ENCODE results near the gene TIGD4.
A peak's percentile ranks its signal among the peaks of the same experiment; 100 is the strongest.

TIGD4 gene

DNA sequence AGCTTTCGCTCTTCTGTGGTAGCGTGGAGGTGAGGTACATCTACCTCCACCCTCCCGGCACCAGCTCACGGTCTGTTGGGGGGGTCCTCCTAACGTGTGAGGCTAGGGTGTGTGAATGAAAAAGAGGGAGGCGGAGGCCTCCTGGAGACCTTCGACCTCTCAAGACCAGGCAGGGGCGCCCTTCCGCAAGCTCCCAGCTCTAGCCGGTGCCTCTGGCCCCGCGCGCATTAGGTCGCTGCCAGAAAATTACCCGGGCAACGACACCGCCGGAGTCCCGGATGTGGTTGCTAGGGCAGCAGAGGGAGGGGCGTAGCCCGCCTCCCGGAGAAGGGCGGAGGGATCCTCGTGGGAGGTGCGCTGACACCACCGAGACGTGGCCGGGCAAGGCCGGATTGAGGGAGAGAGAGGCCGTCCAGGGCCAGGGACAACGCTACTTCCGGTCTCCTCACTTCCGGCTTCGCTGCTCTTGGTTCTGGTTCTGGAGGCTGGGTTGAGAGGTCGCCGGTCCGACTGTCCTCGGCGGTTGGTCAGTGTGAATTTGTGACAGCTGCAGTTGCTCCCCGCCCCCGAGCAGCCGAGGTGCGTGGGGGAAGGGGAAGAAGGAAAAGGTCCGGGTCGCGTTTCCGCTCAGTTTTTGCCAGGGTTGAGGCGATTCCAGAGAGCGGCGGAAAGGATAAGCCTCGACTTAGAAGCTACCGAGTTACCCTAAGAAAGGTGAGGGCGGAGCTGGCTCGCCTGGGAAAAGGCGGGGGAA is at the start of gene TIGD4, which contains the start of gene ARFIP1:
TSS of gene TIGD4 (minus strand) at position 218 of the 754 bp plus-strand sequence. CDS start 8,726 bp downstream, outside the sequence.
TSS of gene ARFIP1 (plus strand) at position 442 of the 754 bp plus-strand sequence. CDS start 49,680 bp downstream, outside the sequence.
- DNase-seq: peak; percentile 95

DNA sequence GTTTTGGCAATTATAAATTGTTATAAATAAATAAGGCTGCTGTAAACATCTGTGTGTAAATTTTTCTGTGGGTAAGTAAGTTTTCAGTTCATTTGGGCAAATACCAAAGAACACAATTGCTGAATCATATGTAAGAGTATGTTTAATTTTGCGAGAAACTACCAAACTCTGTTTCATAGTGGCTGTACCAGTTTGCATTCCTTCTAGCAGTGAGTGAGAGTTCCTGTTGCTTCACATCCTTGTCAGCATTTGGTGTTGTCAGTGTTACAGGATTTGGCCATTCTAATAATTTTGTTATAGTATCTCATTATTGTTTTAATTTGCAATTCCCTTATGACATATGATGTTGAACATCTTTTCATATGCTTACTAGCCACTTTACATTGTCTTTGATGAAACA is 48.6 kb upstream of the TIGD4 start:
- no peak for DNase-seq

DNA sequence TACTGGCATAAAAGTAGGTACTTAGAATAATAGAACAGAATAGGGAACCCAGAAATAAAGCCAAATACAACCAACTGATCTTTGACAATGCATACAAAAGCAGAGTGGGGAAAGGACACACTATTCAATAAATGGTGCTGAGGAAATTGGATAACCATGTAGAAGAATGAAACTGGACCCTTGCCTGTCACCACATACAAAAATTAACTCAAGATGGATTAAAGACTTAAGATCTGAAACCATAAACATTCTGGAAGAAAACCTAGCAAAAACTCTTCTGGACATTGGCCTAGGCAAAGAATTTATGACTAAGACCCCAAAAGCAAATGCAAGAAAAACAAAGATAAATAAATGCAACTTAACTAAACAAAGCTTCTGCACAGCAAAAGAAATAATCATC is 45.8 kb upstream of the TIGD4 start:
- DNase-seq: no peak

DNA sequence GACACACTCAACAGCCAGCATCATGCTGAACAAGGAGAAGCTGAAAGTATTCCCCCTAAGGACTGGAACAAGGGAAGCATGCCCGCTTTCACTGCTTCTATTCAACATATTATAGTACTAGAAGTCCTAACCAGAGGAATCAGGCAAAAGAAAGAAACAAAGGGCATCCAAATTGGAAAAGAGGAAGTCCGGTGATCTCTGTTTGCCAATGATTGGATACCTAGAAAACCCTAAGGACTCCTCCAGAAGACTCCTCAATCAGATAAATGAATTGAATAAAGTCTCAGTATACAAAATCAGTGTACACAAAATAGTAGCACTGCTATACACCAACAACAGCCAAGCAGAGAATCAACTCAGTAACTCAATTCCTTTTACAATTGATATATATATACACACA is 45.0 kb upstream of the TIGD4 start:
- DNase-seq: no peak

DNA sequence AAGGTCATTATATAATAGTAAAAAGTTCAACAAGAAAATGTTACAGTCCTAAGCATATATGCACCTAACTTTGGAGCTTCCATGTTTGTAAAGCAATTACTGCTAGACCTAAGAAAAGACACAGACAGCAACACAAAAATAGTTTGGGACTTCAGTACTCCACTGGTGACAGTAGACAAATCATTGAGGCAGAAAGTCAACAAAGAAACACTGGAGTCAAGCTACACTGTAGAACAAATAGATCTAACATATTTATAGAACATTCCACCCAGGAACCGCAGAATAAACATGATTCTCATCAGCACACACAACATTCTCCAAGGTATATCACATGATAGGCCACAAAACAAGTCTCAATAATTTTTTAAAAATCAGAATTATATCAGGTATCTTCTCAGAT is 42.8 kb upstream of the TIGD4 start:
- DNase-seq: no peak

DNA sequence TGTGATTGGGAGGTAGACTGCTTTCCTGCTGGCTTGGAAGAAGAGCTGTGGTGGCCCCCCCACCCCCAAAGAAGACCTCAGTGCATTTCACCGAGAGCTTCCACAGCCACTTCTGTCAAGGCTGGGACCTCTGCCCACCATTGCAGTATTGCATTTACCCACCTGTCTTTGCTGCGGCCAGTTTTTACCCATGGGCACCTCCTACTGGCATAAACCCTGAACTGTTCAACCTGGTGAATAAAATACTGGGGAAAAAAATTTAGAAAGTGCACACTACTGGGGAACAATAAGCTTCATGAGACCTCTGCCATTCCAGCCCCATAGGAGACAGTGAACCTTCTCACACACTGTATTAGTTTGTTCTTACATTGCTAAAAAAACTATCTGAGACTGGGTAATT is 40.5 kb upstream of the TIGD4 start:
- no peak for DNase-seq

DNA sequence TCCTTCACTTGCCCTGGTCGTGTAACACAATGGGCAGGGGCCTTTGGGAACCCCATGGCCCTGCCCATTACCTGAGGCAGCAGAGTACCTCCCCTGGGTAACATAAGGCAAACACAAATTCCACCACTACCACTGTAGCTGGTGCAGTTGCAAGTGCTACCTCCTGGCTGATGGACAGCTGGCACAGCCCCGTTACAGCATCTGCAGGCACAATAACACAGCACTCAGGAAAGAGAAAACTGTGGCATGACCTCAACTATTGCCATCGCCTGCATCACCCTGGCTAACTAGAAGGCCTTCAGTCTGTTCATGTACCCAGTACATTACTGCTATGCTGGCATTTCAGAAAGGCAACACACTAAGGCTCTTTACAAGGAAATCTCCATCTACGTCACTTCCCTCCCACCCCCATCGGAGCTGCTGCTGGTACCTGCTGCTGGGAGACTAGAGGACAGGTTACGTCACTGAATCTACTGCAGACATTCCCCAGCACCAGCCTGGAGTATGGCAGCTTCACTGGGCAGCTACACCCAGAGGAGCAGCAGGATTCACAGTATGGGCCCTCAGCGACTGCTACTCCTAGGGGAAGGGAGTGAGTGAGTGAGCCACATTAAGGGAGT is 39.6 kb upstream of the TIGD4 start:
- no peak for DNase-seq

DNA sequence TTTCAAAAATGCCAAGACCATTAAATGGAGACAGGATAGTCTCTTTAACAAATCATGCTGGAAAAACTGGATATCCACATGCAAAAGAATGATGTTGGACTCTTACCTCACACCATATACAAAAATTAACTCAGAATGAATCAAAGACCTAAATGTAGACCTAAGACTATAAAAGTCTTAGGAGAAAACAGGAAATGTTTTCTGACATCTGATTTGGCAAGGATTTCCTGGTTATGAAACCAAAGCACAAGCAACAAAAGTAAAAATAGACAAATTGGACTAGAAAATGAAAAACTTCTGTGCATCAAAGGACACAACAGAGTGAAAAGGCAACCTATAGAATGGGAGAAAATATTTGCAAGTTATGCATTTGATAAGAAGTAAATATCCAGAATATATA is 37.8 kb upstream of the TIGD4 start:
- DNase-seq: no peak

DNA sequence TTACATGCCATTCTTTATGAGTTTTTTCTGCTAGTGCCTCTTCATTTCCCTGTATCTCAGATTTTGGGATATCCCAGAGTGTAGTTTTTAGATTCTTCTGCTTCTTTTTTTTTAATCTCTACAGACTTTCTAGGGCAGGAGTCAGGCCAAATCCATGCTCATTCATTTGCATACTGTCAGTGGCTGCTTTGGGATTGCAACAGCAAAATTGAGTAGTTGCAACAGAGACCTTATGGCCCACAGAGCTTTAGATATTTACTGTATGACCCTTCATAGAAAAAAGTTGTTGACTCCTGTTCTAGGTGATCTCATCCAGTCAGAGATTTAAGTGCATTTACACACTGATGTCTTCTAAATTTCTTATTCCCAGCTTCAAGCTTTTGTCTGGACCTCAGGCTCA is 35.5 kb upstream of the TIGD4 start:
- DNase-seq: no peak

DNA sequence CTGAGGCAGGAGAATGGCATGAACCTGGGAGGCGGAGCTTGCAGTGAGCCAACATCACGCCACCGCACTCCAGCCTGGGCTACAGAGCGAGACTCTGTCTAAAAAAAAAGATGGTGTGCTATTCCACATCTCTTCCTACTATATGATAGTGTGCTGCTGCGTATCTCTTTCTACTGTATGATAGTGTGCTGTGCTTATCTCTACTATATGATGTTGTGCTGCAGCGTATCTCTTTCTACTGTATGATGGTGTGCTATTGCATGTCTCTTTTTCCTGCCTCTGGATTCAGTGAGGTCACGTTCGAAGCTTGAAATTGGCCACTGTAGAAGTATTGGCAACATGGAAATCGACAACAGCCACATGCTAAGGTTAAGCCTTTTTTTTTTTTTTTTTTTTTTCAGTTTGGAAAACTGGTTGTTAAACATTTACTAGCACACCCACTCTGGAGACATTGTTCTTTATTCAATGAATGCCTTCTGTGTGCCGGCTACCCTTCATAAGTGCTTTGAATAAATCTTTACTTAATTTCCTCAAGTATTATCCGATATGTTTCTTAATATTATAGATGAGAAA is 31.3 kb upstream of the TIGD4 start:
- DNase-seq: no peak

DNA sequence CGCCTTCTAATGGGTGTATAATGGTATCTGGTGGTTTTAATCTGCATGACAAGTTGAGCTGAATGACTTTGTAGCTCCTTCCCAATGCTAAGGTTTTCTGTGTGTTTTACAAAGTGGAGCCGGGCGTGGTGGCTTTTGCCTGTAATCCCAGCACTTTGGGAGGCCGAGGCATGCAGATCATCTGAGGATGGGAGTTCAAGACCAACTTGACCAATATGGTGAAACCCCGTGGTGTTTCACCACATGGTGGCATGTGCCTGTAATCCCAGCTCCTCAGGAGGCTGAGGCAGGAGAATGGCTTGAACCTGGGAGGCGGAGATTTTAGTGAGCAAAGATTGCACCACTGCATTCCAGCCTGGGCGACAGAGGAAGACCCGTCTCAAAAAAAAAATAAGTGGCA is 29.1 kb upstream of the TIGD4 start:
- DNase-seq: no peak

DNA sequence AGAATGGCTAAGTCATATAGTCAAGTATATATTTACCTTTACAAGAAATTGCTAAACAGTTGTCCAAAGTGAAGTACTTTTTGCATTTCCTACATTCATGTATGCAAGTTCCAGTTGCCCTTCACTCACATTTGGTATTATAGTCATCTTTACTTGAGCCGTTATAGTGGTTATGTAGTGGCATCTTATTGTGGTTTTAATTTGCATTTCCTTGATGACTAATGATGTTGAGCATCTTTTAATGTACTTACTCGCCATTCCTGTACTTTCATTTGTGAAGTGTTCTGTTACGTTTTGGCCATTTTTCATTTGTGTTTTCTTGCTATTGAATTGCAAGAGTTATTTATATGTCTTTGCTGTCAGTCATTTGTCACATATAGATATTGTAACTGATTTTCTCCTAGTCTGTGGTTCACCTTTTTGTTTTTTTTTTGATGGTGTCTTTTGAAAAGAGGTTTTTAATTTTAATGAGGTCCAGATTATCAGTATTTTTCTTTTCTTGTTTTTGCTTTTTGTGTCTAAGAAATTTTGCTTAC is 27.8 kb upstream of the TIGD4 start:
- DNase-seq: peak; percentile 29

DNA sequence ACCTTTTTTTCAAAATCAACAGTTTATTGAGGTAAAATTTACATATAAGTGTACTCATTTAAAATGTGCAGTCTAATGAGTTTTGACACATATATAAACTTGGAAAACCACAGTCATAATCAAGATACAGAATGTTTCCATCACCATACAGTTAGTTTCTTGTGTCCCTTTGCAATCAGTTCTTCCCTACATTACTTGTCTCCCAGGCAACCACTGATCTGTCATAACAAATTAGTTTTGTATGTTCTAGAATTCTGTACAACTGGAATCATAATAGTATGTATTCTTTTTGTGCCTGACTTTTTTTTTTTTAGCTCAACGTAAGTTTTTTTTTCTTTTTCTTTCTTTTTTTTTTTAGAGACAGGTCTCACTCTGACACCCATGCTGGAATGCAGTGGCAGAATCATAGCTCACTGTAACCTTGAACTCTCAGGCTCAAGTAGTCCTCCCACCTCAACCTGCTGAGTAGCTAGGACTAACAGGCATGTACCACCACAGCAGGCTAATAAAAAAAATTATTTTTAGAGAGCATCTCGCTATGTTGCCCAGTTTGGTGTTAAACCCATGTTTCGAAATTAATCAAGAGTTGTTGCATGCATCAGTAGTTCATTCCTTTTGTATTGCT is 27.1 kb upstream of the TIGD4 start:
- DNase-seq: no peak

DNA sequence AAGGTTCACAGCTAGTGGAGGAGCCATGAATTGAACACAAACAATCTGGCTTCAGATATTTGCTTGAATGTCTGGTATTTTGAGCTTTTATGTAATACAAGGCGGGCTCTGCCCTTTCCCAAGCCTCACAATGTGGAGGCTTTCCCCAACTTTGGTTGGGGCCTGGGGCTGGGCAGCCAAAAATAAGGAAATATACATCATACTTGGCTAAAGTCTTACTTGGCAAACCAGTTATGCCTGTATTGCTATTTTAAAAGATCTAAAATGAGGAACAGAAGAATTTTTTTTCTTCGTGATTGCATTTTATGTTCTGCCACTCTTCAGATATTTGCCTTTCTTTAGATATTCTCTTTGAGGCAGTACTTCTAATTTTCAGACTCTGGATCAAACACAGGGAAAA is 26.3 kb upstream of the TIGD4 start:
- no peak for DNase-seq

DNA sequence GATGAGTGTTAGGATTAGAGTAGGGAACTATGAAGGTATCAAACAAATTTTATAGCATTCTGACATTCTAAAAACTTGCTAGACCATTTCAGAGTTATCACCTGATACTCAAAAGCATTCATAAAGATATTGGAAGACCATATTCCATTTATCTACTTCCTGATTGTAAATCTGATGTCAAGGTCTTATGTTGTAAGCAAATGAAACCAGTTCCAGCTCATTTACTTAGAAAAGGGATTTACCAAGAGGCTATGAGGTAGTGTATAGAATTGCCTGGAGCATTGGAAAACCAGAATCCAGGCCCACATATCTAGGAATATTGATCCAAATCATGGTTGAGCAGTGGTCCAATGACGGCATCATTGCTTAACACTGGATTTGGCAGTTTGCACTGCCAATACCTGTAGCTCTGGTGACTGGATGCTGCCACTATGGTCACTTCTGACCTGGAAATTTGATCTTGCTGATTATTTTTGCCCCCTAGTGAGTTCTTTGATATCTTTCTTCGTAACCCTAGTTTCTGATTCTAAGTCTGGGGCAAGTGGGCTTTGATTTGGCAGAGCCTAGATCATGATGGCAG is 25.6 kb upstream of the TIGD4 start:
- DNase-seq: no peak

DNA sequence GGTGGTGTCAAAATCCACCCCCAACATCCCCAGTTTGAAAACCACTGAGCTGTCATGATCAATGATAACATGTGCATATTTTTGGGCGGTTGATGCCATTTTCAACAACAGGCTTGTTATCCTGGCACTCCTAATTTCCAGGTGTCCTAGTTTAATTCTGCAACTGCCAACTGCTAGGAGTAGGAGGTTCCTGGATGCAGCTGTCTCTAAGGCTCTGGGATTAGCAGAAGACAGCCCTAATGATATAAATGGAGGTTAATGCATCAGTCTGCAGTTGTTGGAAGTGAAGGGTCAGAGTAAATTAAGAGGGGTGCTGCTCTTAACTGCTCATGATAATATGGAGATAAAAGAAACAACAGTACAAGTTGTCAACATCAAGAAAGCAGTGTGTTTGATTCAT is 24.0 kb upstream of the TIGD4 start:
- DNase-seq: no peak

DNA sequence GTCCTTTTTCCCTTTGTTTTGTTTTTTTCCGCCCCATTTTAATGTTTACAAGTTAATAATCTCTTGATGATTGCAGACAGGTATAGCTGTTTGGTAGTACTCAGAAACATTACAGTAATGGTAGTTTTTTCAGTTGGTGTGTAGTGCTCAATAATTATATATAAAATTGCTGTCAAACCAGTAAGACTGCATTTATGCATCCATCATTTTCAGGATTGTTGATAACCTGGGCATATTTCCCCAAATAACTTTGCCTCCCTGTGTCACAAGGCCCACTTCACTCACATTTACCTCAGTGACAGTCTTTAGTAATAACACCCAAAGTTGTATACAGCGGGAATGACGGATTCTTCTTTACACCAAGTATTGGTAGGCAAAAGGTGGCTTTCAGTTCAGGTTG is 16.4 kb upstream of the TIGD4 start:
- no peak for DNase-seq

DNA sequence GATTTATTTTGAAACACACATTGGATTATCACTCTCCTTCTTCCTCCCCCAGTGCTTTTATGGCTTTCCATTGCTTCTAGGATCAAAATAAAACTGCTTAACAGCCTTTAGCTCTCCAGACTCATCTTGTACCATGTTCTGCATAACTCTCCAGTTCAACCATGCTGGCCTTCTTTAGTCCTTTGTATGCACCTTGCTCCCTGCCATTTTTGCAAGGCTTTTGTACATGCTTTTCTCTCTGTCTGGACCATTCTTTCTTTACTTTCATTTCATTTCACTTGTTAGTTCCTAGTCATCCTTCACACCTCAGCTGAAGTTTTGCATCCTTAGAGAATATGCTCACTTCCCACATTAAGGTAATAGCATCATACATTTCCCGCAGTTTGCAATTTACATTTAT is 7.1 kb upstream of the TIGD4 start:
- no peak for DNase-seq

DNA sequence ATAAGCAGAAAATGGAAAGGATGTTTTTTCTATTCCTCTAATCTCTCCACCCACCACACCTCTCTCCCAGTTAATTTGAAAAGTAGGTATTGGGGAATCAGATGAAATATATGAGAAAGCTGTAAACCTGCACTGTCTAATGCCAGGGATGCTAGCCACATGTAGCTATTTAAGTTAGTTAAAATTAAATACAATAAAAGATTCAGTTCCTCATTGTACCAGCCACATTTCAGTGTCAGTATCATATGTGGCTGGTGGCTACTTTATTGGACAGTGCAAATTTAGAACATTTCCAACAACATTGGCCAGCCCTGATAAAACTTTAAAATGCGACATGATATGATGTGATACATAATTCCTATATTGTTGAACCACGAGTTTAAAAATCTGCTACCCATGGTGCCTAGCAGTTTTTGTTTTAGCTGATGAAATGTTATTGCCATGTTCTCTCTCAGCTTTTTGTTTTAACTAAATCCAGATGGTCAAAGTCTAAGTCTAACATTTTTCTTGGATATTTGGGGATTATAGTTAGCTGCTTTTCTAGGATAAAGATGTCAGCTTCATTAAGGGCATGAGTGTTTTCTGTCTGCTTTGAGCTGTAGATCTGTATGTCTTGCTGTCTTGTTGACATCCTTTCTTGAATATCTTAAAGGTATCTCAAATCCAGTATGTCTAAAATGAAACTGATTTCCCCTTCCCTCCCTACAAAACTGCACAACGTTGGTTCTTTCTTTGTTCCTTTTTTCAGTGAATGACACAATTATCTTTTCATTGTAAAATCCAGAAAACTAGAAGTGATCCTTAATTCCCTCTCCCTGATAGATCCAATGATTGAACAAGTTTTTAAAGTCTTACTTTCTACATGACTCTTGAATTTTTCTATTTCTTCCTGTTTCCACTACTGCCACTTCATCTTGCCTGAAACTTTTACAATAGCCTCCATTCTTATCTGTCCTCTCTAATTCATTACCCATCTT is 6.4 kb upstream of the TIGD4 start:
- no peak for DNase-seq

DNA sequence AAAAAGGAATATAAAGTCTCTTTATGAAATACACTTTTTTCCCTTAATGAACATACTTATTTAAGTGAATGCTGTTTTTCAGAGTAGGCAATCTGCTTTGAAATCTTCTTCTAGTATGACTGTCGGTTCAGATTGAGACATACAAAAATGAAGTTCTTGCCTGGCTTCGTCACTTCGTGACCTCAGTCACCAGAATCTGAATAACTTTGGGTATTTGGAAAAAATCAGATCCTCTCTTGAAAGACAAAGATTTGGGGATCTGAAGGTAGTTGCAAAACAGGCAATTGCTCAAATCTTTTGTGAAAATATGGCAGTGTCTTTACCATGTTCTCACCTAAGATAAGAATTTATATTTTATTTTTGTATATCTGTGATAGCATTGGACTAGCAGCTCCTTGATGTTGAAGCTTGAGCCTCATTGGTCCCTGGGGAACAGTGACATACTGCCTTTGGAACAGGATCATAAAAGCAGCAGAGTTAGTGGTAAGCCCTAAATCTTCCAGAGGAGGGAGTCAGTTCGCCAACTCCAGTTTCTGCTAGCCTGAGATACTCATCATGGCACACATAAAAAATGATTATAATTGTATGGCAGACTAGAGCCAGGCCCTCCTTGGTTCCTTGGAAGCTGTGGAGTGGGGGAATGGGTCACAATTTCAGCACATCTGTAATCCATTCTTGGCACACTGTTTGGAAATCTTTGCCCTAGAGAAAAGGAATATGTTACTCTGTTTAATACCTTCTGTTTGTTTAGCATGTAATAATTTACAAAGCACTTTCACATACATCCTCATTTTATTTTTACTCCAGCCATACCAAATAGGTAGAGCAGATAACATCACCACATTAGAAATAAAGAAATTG is 5.2 kb upstream of the TIGD4 start:
- DNase-seq: no peak

DNA sequence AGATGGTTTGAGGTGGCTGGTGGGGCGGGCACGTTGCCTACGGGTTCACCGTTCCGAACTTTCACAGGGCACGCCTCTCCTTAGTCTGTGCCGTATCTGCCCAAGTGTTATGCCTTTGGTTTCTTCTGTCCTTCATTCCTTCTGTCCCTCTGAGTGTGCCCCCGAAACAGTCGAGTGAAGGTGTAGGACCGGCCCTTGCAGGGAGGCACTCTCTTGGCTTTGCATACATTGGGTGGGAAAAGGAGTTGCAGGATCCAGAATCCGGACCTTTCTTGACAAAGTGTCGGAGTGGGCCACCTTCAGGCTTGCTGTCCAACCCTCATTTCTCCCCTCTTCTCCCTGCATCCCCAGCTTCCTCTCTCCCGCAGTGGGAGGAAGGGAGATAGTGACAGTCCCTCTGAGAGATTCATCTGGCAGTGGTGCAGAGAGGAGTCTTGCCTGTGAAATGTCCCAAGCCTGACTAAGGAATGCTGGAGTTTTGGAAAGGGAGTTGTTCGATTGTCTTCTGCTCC is 793 bp upstream of the TIGD4 start:
- no peak for DNase-seq
